Skeletal muscle satellite cell (primary cell): Measurements from ENCODE around the gene ATOX1. TPM values are rescaled to one million over a fixed set of nuclear protein-coding genes. Genes with fewer than 3 reads are reported as not detected.
"Not testable (repeated sequence)": the region's sequence is repeated elsewhere in the genome, so short reads cannot be mapped to it uniquely, and the experiment has no call there.

Experiments
- H3K27me3 ChIP-seq: 2 replicates; pipeline ENCODE4 v1.7.0; 2013; ENCODE audit warnings: low read length; ENCODE audit not compliant: control insufficient read depth, insufficient read depth
- H3K36me3 ChIP-seq: 2 replicates; pipeline ENCODE4 v1.7.0; 2013; ENCODE audit warnings: mild to moderate bottlenecking, control low read depth, low read length; ENCODE audit not compliant: insufficient read depth
- H3K4me1 ChIP-seq: 2 replicates; pipeline ENCODE4 v1.7.0; 2013; ENCODE audit warnings: low read length; ENCODE audit not compliant: control insufficient read depth, insufficient read depth
- H3K4me2 ChIP-seq: 2 replicates; pipeline ENCODE4 v1.7.0; 2013; ENCODE audit warnings: mild to moderate bottlenecking, low read length
- H3K4me3 ChIP-seq: 2 replicates; pipeline ENCODE4 v1.7.0; 2013; ENCODE audit warnings: low read length
- H3K9ac ChIP-seq: 2 replicates; pipeline ENCODE4 v1.7.0; 2013; ENCODE audit warnings: mild to moderate bottlenecking, low read depth, low read length, moderate library complexity
- H3K9me3 ChIP-seq: replicated peaks from 2 replicates; pipeline ENCODE4 v1.7.0; 2013; ENCODE audit warnings: mild to moderate bottlenecking, control low read depth, low read length
- total RNA-seq: library from RNA; depleted of rRNA; stranded (reverse); fragments of >200 nt; gene quantifications from 2 replicates; pipeline ENCODE4 v1.2.3, GENCODE V29; 2012; rRNA removed

The ATOX1 gene, protein sequence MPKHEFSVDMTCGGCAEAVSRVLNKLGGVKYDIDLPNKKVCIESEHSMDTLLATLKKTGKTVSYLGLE
- 81.4 and 100 TPM in 2 replicates for total RNA-seq

DNA sequence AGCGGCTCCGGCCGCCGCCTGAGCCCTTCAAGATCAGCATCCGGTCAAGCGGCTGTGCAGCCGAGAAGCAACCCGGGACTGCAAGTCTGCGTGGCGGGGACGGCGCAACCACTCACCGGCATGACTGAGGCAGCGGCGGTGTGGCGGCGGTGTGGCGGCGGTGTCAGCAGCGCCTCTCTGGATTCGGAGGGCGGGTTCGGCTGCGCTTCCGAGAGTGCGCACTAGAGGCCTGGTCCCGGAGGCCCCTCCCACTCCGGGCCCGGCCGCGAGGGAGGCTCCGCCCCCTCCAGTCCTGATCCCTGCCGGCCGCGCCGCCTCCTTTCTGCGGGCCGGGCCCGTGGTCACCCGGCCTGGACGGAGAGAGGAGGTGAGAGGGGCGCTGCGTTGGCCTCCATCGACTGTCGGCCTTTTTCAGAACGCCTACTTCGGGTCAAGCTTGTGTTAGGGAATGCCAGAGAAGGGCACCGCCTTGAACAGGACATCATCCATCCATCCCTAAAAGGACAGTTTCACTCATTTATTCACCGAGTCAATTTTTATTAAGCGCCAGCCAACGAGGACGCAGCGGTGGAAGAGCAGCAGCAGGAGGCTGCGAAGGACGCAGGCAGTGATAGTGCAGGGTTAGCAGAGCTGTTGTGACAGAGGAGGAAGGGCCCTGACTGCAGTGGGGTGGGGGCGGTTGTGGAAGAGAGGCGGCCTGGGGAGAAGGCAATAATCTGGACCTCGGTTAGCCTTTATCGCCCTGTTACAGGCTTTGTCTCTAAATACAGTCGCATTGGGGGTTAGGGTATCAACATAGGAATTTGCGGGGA is at the start of gene ATOX1:
Gene ATOX1 (minus strand): TSS at position 202 of the 812 bp plus-strand sequence. CDS start 80 bp downstream, at position 122.
- peak within 1 kb of the TSS; percentile 87 for H3K4me3 ChIP-seq
- H3K9me3 ChIP-seq, result no peaks in the 10 kb centered on the region
- H3K27me3 ChIP-seq, result no peaks in the 10 kb centered on the region
- H3K4me2 ChIP-seq, result peak within 1 kb of the TSS; percentile 95
- H3K36me3 ChIP-seq, result peaks cover 1% of the 10 kb centered on the region
- H3K9ac ChIP-seq, result peak within 1 kb of the TSS; percentile 94
- H3K4me1 ChIP-seq, result peaks cover 18% of the 10 kb centered on the region

DNA sequence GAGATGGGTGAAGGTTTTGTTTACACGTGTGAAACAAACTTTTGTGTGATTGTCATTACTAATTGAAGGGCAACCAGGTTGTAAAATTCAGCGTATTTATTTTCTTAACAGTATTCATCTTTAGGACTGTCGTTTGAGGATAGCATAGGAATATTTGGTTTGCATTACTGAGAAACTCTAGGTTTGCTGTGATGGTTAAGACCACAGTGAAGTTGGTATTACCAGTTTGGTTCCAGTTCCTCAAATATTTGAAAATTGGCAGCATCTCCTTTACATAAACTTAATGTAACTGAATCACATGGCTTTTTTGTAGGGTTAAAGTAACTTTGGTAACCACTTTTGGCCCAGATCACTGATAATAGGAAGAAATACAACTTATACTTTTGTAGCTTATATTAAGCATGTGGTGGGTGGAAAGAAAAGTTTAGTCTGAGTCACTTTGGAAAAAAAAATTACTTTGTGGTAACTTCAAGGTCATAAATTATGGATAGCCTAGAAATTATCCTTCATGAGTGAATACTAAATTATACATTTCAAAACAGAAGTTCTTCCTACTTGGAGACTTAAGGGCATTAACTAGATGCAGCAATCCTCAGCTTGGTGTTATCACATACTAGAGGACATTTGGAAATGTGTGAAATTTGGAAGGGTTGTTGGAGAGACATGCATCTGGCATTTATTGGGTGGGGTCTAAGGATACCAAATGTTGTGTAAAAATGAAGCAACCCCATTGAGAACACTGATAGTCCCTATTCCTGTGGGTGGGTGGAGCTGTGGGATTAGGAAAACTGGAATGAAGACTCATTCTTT is 47.2 kb upstream of the ATOX1 start:
- Histone ChIP-seq H3K9me3 (no peaks in the 10 kb centered on the region), H3K4me3 (no peak overlapping the region), H3K4me1 (peaks cover 22% of the 10 kb centered on the region), H3K9ac (no peak overlapping the region), H3K36me3 (peaks cover 75% of the 10 kb centered on the region), H3K27me3 (no peaks in the 10 kb centered on the region), H3K4me2 (no peak overlapping the region)

- H3K36me3 ChIP-seq, result peaks cover 86% of the 10 kb centered on the region
- H3K9ac ChIP-seq, result no peak overlapping the region
- H3K27me3 ChIP-seq, result no peaks in the 10 kb centered on the region
- no peak overlapping the region for H3K4me3 ChIP-seq
- H3K9me3 ChIP-seq, result no peaks in the 10 kb centered on the region
- peaks cover 21% of the 10 kb centered on the region for H3K4me1 ChIP-seq
- no peak overlapping the region for H3K4me2 ChIP-seq
Observed at GRCh38 chr5:151800532-151800931, 42.1 kb upstream of the ATOX1 start.

- Histone ChIP-seq H3K4me3 (no peak overlapping the region), H3K4me2 (no peak overlapping the region), H3K27me3 (no peaks in the 10 kb centered on the region), H3K9ac (no peak overlapping the region), H3K36me3 (peaks cover 91% of the 10 kb centered on the region), H3K9me3 (no peaks in the 10 kb centered on the region), H3K4me1 (peaks cover 13% of the 10 kb centered on the region)
Observed at GRCh38 chr5:151799407-151799806, 41.0 kb upstream of the ATOX1 start.

GRCh38 chr5:151798674-151799073 is 40.2 kb upstream of the ATOX1 start:
- peaks cover 11% of the 10 kb centered on the region for H3K4me1 ChIP-seq
- no peaks in the 10 kb centered on the region for H3K27me3 ChIP-seq
- H3K36me3 ChIP-seq, result peaks cover 91% of the 10 kb centered on the region
- no peak overlapping the region for H3K9ac ChIP-seq
- no peak overlapping the region for H3K4me2 ChIP-seq
- no peaks in the 10 kb centered on the region for H3K9me3 ChIP-seq
- H3K4me3 ChIP-seq, result no peak overlapping the region

- peaks cover 7% of the 10 kb centered on the region for H3K4me1 ChIP-seq
- no peaks in the 10 kb centered on the region for H3K9me3 ChIP-seq
- no peak overlapping the region for H3K4me3 ChIP-seq
- H3K27me3 ChIP-seq, result no peaks in the 10 kb centered on the region
- peaks cover 83% of the 10 kb centered on the region for H3K36me3 ChIP-seq
- no peak overlapping the region for H3K4me2 ChIP-seq
- no peak overlapping the region for H3K9ac ChIP-seq
Observed at GRCh38 chr5:151795426-151795825, 37.0 kb upstream of the ATOX1 start.

GRCh38 chr5:151793358-151793757 is 34.9 kb upstream of the ATOX1 start:
- no peak overlapping the region for H3K9ac ChIP-seq
- peaks cover 80% of the 10 kb centered on the region for H3K36me3 ChIP-seq
- no peak overlapping the region for H3K4me3 ChIP-seq
- H3K27me3 ChIP-seq, result no peaks in the 10 kb centered on the region
- H3K4me2 ChIP-seq, result no peak overlapping the region
- H3K9me3 ChIP-seq, result no peaks in the 10 kb centered on the region
- no peaks in the 10 kb centered on the region for H3K4me1 ChIP-seq

- Histone ChIP-seq H3K27me3 (no peaks in the 10 kb centered on the region), H3K9ac (no peak overlapping the region), H3K4me2 (no peak overlapping the region), H3K4me1 (peaks cover 10% of the 10 kb centered on the region), H3K4me3 (no peak overlapping the region), H3K9me3 (no peaks in the 10 kb centered on the region), H3K36me3 (peaks cover 40% of the 10 kb centered on the region)
Observed at GRCh38 chr5:151787817-151788216, 29.4 kb upstream of the ATOX1 start.

GRCh38 chr5:151786468-151786867 is 28.0 kb upstream of the ATOX1 start:
- Histone ChIP-seq H3K27me3 (no peaks in the 10 kb centered on the region), H3K4me3 (no peak overlapping the region), H3K4me1 (peaks cover 23% of the 10 kb centered on the region), H3K36me3 (peaks cover 36% of the 10 kb centered on the region), H3K4me2 (no peak overlapping the region), H3K9ac (no peak overlapping the region), H3K9me3 (no peaks in the 10 kb centered on the region)

GRCh38 chr5:151784141-151784540 is 25.7 kb upstream of the ATOX1 start:
- Histone ChIP-seq H3K4me1 (peaks cover 25% of the 10 kb centered on the region), H3K9ac (no peak overlapping the region), H3K9me3 (no peaks in the 10 kb centered on the region), H3K27me3 (no peaks in the 10 kb centered on the region), H3K4me3 (no peak overlapping the region), H3K36me3 (peaks cover 13% of the 10 kb centered on the region), H3K4me2 (no peak overlapping the region)

- H3K4me3 ChIP-seq, H3K9me3 ChIP-seq, H3K9ac ChIP-seq, H3K4me2 ChIP-seq, H3K27me3 ChIP-seq: not testable (repeated sequence)
- Histone ChIP-seq H3K36me3 (peaks cover 13% of the 10 kb centered on the region), H3K4me1 (peaks cover 25% of the 10 kb centered on the region)
Observed at GRCh38 chr5:151783664-151784063, 25.2 kb upstream of the ATOX1 start.
